Keratinocyte (primary cell): ENCODE data around the gene DLEC1.

ENCODE experiments used
- EZH2 ChIP-seq: IDR thresholded peaks from one replicate; pipeline ENCODE4 v1.6.1; 2012; ENCODE audit warnings: inconsistent platforms, mild to moderate bottlenecking, low read length, moderate library complexity
- TF ChIP-seq, protein P1 (sequence below), 3 experiments: IDR thresholded peaks in 1 of 3; conservative IDR thresholded peaks in 1 of 3; optimal IDR thresholded peaks in 1 of 3; 2 replicates in 2 of 3; 3 replicates in 1 of 3; pipeline versions ENCODE3 to v1.5.1; 2011; ENCODE audit warnings: low read length in 3 of 3, mild to moderate bottlenecking in 3 of 3, moderate library complexity in 2 of 3, control low read depth in 1 of 3, inconsistent platforms in 1 of 3; ENCODE audit not compliant: insufficient read depth in 2 of 3; ENCODE audit errors: extremely low read depth in 1 of 3

DNA sequence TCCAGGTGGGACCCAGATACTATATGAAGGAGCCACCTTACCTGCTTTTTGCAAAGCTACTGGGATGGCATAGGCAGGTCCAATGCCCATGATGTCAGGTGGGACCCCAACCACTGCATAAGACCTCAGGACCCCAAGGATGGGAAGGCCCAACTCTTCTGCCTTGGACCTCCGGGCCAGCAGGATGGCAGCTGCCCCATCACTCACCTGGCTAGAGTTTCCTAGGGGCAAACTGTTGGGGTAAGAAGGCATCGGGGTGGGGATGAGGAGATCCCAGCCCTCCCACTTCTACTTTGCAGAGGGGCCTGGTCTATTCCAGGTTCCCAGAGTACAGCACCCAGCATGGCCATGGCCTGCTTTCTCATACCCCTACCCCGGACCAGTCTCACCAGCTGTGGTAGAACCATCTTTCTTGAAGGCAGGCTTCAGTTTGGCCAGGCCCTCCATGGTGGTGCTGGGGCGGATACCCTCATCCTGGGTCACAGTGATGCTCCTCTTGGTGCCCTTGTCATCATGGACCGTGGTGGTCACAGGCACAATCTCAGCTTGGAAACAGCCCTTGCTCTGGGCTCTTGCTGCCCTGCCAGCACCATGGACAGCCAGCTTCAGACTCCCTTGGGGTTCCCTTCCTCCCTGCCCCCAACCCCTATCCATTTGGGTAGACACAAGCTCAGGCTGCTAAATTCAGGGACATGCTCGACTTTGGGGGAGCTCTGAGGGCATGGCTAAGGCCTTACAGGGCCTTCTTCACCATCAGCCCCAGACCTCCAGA, 87.3 kb downstream of the DLEC1 start:
- TF ChIP-seq, protein P1, sequence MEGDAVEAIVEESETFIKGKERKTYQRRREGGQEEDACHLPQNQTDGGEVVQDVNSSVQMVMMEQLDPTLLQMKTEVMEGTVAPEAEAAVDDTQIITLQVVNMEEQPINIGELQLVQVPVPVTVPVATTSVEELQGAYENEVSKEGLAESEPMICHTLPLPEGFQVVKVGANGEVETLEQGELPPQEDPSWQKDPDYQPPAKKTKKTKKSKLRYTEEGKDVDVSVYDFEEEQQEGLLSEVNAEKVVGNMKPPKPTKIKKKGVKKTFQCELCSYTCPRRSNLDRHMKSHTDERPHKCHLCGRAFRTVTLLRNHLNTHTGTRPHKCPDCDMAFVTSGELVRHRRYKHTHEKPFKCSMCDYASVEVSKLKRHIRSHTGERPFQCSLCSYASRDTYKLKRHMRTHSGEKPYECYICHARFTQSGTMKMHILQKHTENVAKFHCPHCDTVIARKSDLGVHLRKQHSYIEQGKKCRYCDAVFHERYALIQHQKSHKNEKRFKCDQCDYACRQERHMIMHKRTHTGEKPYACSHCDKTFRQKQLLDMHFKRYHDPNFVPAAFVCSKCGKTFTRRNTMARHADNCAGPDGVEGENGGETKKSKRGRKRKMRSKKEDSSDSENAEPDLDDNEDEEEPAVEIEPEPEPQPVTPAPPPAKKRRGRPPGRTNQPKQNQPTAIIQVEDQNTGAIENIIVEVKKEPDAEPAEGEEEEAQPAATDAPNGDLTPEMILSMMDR (optimal IDR thresholded peaks at IDR 0.05 in 1 of 3, IDR thresholded peaks at IDR 0.05 in 1 of 3, conservative IDR thresholded peaks at IDR 0.05 in 1 of 3; ENCODE audit: extremely low read depth in 1 of 3, insufficient read depth in 2 of 3, low read length in 3 of 3), result no peak
- TF ChIP-seq EZH2, result no peak
